ENCODE data around the gene SLCO3A1.
A peak's percentile ranks its signal among the peaks of the same experiment; 100 is the strongest.

SLCO3A1 gene

DNA sequence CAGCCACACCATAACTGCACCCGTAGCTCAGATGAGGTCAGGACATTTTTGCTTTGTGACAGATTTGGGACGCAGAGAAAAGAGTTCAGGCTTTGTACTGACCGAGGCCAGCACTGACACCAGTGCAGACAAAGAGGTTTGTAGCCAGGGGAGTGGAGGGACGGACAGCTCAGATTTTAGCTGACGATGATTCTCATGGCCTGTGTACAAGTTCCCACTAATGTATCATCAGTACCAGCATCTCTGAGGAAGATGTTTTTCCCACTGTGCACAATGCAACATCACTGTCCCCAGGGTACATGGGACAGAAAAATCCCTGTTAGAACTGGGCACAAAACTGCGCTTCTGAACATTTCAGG is 112.7 kb downstream of the SLCO3A1 start:
- DNase-seq (ENCODE audit: low spot score): no peak

DNA sequence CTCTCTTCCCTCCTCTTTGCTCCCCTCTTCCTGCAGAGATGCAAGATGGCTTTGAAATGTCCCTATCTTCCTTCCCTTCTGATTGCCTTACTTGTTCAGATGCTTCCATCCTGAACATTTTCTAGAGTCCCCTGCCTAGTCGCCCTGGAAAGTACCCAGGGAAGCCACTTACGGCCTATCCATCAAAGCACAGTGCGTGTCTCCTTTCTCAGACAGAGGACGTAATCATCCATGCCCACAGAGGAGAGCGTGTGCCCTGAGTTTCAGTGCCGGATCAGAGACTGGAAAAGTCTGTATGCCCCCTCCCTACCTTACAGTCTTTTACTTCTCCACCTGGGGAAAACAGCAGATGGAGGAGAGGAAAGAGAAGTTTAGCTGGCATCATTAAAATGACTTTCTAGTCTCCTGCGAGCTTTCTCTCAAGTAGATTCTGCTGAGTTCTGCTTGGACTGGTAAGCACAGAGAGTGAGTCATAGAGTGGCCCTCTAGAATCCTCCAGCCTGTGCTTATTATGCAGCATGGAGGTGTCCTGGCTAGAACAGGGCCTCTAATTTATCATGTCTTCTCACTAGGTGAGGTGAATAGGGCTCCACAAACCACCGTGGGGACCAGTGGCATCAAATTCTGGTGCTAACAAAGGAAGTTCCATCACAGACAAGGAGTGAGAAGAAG is 114.6 kb downstream of the SLCO3A1 start:
- DNase-seq (ENCODE audit: low spot score): no peak

DNA sequence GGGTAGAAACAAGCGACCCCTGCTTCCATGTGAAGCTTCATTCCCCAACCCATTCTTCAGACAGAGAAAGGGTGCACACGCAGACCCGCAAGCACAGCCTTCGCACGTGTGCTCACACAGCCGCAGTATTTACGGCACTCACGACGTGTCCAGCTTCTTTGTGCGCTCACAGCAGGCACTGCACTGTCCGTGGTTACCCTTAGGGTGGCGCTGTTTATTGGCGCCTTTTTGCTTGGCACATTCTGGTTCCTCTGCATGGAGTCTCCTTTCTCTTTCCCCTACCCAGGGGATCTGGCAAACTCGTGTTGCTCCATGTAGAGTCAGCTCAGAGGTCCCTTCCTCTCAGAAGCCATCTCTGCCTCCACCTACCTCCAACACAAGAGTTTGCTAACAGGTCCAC is 115.1 kb downstream of the SLCO3A1 start:
- no peak for DNase-seq (ENCODE audit: low spot score)

- no peak for DNase-seq (ENCODE audit: low spot score)
These were observed 116.6 kb downstream of the SLCO3A1 start for GRCh38 chr15:91970142-91970541.

- DNase-seq (ENCODE audit: low spot score): no peak
These were observed 120.0 kb downstream of the SLCO3A1 start for GRCh38 chr15:91973481-91973880.

DNA sequence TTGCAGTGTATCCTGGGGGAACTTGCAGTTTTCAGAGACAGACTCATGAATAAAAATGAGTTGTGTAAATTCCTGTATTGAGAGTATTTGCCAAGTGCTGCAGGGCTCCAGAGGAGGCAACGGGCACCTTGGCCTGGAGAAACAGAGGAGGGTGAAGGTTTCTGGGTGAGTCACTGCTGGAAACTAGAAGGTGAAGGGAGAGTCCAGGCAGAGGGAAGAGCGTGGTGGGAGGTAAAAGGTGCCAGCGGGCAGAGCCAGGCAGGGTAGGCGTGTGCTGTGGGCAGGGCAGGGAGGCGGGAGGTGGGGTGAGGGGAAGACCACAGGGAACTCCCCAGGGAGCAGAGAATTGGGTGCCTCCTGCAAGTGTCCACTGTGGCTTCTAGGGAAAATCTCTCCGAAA is 120.8 kb downstream of the SLCO3A1 start:
- peak; percentile 33 for DNase-seq (ENCODE audit: low spot score)

DNA sequence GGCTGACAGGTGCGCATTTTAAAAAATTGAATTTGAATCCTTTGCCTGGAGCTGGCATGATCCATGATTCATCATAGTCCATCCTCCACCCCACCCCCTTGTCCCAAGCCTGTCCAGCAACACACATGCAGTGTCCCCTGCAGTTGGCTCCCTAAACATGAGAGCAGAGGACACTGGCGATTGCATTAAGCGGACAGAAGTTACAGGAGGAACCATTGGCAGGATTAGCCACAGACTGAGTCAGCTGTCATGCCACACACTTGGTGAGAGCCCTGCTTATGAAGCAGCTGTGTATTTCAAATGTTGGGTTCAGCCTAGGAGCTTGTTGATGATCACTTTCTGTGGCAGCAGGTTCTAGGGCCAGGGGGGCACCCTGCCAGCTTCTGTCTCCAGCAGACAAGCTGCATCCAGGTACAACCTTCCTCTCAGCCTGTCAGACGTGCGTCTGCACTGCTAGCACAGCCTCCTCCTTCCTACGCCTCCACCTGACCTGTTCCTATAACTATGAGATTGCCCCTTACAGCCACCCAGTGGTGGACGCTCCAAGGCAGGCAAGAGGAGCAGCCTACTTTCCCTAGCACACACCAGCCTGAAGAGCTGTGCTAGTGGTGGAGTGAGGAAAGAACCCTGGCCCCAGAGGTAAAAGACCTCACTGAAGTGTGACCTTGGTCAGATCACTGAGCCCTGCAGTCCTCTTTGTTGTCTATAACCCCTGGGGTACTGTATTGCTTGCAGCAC is 121.9 kb downstream of the SLCO3A1 start:
- no peak for DNase-seq (ENCODE audit: low spot score)

DNA sequence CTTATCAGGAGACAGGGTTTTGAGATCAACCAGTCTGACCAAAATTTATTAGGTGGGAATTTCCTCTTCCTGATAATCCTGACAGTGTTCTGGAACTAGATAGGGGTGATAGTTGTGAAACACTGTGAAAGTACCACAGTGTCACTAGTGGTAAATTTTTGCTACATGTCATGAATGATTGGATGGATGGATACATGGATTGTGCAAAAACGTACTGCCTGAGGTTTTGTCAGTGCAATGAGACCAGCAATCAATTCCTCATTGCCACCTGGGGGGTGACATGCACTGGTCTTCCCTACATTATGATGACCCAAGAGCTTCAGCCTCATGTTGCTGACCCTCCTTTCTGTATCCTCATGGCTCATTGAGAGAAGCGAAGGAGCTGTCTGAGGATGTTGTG is 123.5 kb downstream of the SLCO3A1 start:
- DNase-seq (ENCODE audit: low spot score): no peak

DNA sequence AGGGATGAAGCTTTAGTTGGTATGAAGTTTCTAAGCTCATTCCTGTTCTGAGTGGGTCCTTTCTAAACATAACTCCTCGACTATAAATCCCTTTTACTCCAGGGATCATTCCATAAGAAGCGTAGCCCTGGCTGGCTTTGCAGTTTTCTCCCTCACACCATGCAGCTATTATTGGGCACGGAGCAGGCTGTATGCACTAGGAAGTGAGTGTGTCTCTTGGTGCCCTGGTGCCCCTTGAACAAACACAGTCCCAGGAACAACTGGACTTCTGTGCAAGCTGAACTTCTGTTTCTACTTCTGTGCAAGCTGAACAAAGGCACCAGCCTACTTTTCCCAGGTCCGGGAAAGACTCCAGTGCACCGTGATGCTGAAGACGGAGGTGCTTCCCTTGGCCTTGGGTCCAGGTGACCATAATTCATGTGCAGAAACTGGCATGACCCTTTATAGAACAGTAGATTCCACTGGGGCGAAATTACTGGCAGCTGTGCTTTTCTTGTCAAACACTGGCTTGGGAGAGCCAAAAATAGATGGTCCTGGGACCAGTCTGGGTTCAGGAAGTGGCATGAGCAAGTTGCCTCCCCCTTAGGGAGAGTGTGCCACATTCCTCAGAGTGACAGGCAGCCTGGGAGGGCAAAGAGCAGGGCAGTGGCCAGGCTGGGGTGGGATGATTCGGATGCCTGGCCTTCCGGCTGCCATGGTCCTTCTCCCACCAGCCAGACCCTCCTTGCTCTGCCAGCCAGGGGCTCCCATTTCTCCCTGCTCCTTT is 127.2 kb downstream of the SLCO3A1 start:
- no peak for DNase-seq (ENCODE audit: low spot score)

DNA sequence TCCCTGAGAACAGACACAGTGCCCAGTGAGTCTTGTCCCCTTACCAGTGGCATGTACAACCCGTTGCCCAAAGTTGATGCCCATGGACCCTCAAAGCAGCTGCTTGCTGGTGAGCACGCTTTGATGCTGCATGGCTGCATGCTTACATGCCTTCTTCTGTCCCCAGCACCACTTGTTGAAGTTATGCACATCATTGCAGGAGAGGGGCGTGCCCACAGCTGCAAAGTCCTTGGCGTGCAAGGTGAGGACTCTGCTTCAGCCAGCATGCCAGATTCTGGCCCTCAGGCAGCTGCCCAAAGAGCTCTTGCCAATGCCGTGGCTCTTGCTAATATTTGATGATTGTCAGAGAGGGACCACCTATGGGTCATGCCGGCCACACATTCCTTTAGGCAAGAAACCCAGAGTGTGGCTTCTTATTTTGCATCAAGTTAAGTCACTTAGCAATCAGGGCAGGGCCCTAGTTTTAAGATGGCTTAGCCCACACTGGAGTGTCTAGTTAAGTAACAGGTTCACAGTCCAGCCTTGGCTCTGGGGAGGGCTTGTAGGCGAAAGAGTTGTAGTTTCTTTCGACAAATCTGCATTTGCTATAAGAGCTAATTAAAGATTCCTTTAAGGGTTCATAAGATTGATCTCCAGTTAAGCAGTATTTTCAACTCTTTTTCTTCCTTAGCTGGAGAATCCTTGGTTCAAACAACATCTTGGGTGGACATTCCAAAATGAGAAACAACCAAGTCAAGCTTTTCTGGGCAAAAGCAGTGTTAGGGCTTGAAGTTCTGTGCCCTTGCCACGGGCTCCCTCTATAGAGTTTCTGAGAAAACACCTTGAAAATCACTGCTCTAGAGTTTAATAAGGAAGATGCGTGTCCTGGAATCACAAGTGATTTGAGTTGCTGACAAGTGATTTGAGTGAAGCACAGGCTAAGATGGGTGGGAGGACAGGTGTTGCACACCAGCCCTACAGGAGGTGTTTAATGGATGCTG is 128.6 kb downstream of the SLCO3A1 start:
- DNase-seq (ENCODE audit: low spot score): no peak

GRCh38 chr15:91983729-91984340 is 130.3 kb downstream of the SLCO3A1 start:
- no peak for DNase-seq (ENCODE audit: low spot score)

DNA sequence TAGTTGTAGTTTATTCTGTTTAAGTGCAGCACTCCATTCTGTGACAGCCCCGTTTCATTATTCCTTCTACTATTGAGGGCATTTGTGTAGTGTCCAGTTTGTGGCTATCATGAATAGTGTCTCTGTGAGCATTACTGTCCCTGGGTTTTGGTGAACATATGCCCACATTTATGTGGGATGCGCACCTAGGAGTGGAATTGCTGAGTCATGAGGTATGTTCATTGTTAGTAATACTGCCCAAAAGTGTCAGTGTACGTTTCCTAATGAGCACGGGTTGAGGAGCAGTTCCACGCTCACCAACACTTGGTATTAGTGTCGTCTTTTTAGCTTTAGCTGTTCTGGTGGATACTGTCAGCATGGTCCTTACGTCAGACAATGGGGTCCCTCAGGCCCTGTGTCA is 131.8 kb downstream of the SLCO3A1 start:
- DNase-seq (ENCODE audit: low spot score): no peak

DNA sequence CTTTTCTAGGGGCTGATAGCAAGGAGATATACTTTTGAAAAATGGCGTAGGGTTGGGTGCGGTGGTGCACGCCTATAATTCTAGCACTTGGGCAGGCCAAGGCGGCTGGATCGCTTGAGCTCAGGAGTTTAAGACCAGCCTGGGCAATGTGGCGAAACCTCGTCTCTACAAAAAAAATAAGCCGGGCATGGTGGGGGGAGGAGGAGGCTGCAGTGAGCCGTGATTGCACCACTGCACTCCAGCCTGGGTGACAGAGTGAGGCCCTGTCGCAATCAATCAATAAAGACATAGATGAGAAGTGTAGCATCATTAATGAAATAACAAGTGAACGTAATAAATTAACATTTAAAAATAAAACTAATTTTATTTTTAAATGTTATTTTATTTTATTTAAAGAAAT is 134.6 kb downstream of the SLCO3A1 start:
- DNase-seq (ENCODE audit: low spot score): no peak

DNA sequence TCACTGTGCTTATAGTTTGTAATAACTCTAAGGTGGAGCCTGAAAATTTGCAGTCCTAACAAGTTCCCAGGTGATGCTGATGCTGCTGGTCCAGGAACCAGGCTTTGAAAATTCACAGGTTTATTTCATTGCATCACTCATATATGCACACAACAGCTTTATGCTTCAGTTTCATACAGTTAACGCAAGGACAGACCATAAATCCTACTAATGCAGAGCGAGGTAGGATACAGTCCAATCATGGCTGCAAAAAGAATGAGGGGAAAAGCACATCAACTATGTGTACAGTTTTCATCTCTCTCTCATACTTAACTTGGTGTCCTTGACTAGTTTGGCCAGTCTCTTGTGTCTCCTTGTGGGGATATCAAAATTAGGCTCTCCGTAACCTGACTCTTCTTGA is 135.1 kb downstream of the SLCO3A1 start:
- no peak for DNase-seq (ENCODE audit: low spot score)

GRCh38 chr15:91989821-91990220 is 136.3 kb downstream of the SLCO3A1 start:
- no peak for DNase-seq (ENCODE audit: low spot score)

DNA sequence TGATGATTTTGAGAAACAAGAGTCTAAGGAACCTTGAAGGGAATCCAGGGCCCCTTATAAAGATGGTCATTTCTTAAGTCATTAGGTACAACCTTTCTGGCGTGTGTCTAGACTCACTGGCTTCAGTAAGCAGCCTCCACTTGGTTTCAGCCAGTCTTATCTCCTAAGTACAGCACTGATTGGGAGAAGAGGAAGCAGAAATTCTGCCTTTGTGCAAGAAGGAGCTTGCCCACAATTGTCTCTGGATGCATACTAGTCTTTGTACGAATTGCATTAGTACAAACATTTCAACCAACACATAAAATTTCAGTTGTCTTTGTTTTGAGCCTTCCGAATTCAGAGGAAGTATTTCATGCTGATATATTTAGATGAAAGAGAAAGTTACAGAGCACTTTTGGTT is 139.4 kb downstream of the SLCO3A1 start:
- DNase-seq (ENCODE audit: low spot score): no peak

- DNase-seq (ENCODE audit: low spot score): no peak
These were observed 141.6 kb downstream of the SLCO3A1 start for GRCh38 chr15:91995146-91995545.

GRCh38 chr15:91997163-91997562 is 143.7 kb downstream of the SLCO3A1 start:
- DNase-seq (ENCODE audit: low spot score): no peak

DNA sequence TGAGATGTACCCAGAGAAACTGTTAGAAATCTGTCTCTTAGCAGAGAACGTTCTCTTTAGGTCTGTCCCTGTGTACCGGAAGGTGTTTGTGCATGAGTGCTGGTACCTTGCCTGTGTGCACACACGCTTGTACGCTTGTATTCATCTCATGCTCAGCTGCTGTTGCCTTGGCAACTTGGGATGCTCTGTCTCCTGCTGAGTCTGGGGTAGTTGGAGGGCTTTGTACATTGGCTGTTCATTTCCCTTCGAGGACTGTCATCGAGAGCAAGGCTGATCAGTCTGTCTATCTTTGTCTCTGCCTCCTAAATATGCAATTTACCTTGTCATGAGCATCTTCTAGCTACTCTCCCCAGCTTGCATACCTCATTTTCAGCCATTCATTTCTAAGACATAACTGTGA is 147.2 kb downstream of the SLCO3A1 start:
- DNase-seq (ENCODE audit: low spot score): no peak

GRCh38 chr15:92001307-92001706 is 147.8 kb downstream of the SLCO3A1 start:
- DNase-seq (ENCODE audit: low spot score): no peak

- no peak for DNase-seq (ENCODE audit: low spot score)
These were observed 149.2 kb downstream of the SLCO3A1 start for GRCh38 chr15:92002666-92003065.

Measured in SW480 (cell line).